Erythroblast (primary cell): ENCODE data around the gene B9D1.

ENCODE experiments used
- GATA1 ChIP-seq: IDR thresholded peaks from 2 replicates; pipeline ENCODE4 v1.6.1; 2011; ENCODE audit warnings: low read depth, mild to moderate bottlenecking, control low read depth, low read length, moderate library complexity
- POLR2A ChIP-seq: IDR thresholded peaks from 2 replicates; pipeline ENCODE4 v1.6.1; 2011; ENCODE audit warnings: mild to moderate bottlenecking, low read length

DNA sequence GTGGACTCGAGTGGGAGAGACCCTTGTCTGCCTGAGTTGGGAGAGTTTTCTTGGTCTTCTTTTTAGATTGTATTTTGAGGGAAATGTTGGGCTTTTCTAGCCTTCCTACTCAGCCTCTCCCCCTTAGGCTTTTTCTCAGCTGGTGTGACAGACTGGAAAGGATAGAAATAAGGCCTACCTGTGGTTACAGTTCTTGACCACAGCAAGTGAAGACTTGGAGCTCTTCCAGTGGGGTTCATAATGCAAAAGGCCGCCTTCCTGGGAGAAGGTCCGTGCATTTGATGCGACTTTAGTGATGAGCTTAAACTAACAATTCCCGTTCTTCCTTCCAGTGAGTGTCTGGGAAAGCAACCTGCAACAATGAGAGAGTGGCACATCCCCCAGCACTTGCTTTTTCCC lies 56.8 kb downstream of the B9D1 start:
- TF ChIP-seq POLR2A (no peak), GATA1 (no peak)
